Measurements from ENCODE around the gene SLC38A1.
"Not testable (repeated sequence)": the region's sequence is repeated elsewhere in the genome, so short reads cannot be mapped to it uniquely, and the experiment has no call there.

DNA sequence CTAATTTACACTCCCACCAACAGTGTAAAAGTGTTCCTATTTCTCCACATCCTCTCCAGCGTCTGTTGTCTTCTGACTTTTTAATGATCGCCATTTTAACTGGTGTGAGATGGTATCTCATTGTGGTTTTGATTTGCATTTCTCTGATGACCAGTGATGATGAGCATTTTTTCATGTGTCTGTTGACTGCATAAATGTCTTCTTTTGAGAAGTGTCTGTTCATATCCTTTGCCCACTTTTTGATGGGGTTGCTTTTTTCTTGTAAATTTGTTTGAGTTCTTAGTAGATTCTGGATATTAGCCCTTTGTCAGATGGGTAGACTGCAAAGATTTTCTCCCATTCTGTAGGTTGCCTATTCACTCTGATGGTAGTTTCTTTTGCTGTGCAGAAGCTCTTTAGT, 78.3 kb downstream of the SLC38A1 start:
- TF ChIP-seq, protein P1, sequence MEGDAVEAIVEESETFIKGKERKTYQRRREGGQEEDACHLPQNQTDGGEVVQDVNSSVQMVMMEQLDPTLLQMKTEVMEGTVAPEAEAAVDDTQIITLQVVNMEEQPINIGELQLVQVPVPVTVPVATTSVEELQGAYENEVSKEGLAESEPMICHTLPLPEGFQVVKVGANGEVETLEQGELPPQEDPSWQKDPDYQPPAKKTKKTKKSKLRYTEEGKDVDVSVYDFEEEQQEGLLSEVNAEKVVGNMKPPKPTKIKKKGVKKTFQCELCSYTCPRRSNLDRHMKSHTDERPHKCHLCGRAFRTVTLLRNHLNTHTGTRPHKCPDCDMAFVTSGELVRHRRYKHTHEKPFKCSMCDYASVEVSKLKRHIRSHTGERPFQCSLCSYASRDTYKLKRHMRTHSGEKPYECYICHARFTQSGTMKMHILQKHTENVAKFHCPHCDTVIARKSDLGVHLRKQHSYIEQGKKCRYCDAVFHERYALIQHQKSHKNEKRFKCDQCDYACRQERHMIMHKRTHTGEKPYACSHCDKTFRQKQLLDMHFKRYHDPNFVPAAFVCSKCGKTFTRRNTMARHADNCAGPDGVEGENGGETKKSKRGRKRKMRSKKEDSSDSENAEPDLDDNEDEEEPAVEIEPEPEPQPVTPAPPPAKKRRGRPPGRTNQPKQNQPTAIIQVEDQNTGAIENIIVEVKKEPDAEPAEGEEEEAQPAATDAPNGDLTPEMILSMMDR (conservative IDR thresholded peaks at IDR 0.05; ENCODE audit: low read length) = not testable (repeated sequence)
- not testable (repeated sequence) for TF ChIP-seq EZH2phosphoT487 (IDR thresholded peaks at IDR 0.05; ENCODE audit: borderline replicate concordance, low read depth, low read length)

Data from OCI-LY7 (cell line).